ENCODE data around the gene ARMC2.
"Not testable (repeated sequence)": the region's sequence is repeated elsewhere in the genome, so short reads cannot be mapped to it uniquely, and the experiment has no call there.

ARMC2 gene

DNA sequence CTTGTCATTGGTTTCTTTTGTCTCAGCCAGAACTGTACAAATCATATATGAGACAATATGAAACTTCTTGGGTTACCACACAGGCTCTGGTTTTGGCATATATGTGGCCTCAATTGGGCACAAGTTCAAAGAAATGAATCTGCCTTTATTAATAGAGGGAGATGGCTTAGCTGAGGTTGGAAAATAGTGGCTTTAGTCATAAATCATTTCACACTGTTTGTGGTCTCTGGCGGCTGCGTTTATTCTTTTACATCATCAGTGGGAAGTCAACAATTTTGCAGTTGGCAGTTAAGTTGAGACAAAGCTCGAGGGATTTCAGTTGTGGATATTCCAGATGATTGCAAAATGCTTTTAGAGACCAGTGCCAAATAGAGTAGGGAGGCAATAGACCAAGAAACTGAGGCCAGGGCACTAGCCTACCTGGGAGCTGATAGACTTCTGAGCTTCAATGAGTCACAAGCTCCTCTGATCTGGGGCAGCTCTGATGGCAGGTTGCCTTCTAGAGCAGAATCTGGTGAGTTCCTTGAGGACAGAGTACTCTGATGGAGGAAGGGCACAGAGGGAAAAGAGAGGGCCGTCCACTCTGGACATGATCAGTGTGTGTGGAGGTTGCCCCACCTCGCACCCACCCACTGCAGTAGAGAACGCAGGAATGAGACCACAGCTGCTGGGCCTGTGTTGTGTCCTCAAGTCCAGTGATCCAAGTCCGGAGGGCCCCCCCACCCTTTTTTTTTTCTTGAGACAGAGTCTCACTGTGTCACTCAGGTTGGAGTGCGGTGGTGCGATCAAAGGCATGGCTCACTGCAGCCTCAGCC, 73.5 kb downstream of the ARMC2 start:
- DNase-seq, result no peak

GRCh38 chr6:108922499-108922898, 74.3 kb downstream of the ARMC2 start:
- DNase-seq, result no peak

- DNase-seq, result no peak
Observed at GRCh38 chr6:108927927-108928326, 79.7 kb downstream of the ARMC2 start.

DNA sequence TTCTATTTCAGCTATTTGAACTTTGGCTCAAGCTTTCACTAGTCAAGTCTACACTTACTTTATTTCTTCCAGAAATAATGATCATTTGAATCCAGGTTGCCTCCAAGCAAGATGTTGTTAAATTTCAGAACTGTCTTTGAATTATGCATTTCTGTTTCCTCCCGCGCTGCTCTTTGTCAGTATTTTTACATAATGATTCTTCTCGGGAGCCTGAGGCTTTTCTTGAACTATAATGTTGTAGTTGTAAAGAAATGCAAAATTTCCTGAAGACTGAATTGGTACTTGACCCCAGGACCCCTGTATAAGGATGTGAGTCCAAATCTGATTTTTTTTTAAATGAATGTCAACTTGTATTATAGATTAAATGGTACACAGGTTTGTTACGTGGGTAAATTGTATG, 80.4 kb downstream of the ARMC2 start:
- no peak for DNase-seq

- DNase-seq, result not testable (repeated sequence)
Observed at GRCh38 chr6:108931090-108931489, 82.9 kb downstream of the ARMC2 start.

GRCh38 chr6:108937170-108937569, 88.9 kb downstream of the ARMC2 start:
- no peak for DNase-seq

DNA sequence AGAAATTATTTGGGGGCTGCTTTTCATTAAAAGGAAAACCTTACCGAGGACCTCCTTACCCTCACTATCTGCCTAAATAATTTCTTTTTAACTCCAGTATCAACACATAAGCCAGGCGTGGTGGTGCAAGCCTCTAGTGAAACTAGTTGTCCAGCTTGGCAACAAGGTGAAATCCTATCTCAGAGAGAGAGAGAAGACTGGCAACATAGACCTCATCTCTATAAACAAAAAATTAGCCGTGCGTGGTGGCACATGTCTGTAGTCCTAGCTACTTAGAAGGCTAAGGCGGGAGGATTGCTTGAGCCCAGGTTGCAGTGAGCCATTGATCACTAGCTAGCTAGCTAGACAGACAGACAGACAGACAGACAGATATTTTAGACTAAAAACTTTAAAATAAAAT, 92.5 kb downstream of the ARMC2 start:
- no peak for DNase-seq

DNA sequence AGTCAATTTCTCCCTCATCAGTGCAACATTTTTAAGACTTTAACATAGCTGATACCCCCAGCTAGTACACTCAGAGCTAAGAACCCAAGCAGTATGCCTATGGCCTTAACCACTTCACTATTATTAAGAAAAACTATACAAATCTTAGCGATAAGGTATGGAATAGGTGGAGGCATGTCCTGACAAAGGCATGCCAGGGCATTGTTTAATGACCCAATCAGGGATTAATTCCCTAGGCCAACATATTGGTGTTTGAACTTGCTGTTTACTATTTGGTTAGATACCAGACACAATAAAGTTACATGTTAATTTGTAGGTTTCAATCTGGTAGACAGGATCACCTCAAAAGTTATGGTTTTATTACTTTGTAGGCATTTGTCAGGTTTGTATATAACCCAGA, 93.1 kb downstream of the ARMC2 start:
- DNase-seq, result no peak

GRCh38 chr6:108941859-108942258, 93.6 kb downstream of the ARMC2 start:
- DNase-seq, result no peak

DNA sequence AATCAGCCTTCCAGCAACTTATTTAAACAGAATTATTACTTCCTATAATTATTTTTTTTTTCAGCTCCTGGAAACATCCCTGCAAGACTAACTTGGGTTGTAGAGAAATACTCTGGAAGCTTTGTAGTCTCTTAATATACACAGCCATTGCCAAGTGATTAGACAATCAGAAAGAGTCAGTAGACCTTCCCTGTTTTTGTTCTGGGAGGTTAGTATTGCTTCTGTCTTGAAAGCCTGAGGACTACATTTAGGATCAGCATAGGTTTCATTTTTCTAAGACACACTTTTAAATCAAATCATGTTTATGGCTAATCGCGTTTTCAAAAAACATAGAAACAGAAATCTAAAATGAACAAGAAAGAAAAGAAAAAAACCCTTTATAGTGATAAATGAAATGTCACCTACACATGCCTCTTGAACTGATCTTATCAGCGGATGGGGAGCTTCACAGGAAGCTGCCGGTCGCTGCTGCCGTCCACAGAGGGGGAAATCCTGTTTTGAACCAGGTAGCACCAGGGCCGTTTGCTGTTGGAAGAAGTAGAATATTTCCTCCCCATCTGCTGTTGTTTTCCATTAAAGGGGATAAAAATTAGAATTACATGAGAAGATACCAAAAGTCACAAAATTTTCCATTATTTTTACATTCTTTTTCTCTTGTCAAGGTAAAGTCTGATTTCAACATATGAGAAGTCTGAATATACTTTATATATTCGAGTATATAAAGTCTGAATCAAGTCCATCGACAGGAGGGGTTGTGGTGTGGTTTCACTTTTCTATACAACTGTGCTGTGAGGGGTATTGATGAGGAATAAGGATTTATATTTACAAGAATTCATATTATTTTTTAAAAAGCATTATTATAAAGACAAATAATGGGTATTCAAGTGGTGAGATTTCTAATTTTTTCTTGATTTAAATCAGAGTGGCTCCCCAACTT, 94.6 kb downstream of the ARMC2 start:
- peak; percentile 44 for DNase-seq

DNA sequence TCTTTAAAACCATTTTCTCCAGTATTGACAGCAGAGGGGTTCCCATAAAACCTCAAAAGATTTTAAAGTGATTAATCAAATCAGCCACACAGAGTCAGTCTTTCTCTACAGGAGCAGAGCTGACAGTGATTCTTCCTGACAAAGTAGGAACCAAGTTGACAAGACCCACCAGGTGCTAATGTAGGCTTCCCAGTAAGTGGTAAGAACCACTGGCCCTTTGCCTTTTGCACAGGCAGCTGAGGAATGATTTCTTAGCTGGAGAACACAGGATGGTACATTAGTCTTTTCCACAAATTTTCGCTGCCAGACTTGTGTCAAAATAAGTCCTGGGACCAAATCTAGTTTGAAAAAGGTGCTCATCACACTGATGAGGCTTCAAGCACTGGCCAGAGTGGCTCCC, 95.8 kb downstream of the ARMC2 start:
- DNase-seq, result no peak

- peak; percentile 53 for DNase-seq
Observed at GRCh38 chr6:108944707-108945680, 96.8 kb downstream of the ARMC2 start.

DNA sequence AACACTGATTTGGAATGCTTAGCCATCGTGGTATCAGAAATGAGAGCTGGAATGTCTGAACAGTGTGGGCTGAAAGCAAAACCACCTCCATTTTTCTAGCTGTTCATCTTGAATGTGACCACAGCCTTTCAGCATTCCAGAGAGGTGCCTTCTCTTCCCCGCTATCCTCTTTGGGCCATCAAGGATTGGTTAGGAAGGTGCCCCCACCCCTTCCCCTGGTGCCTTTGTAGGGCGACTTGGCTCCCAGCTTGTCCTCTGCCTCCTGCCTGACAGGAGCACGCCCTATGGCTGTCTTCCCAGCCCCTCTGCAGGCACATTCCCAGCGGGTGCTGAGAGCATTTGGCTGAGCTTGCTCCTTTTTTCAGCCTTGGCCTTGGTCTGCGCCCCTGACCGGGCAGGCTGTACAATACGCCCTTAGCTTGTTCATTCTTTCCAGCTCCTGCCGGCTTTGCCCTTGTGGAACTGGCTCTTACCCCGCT, 97.5 kb downstream of the ARMC2 start:
- DNase-seq, result peak; percentile 65

DNA sequence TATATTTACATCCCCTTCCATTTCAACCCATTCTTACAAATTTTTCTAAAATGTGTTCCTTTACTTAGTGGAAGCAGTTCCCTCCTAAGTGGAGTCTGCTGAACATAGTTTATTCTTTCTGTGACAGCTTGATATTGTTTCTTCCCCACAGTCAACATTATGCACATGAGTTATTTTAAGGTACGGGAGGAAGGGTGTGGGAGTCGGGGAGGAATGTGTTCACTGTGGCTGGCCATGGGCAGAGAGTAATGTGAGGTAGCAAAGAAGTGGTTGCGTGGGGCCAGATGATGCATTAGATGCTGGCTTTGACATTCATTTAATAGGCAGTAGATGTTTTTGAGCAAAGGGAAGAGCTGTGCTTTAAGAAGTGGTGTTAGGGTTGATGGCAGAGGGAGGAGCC, 98.5 kb downstream of the ARMC2 start:
- DNase-seq, result no peak

- DNase-seq, result peak; percentile 67
Observed at GRCh38 chr6:108947114-108947854, 99.1 kb downstream of the ARMC2 start.

DNA sequence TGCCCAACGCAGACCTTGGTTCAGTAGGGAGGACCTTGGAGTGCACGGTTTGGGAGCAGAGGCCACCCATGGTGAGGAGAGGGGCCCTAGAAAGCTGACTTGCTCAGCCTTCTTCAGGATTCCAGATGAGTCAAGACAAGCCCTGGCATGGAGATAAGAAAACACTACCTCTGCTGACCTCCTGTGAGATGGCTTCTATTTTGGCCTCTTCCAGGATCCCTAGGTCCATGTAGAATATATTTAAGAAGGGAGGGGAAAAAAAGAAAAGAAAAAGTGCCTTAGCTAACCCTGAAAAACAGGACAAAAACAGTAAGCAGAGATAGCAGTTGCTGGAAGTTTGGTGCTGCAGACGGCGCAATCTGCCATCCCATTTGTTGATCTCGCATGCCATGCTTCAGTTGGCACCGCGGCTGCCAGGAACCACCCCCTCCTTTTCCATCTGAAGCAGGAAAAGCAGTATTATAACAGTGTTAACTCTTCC, 100.0 kb downstream of the ARMC2 start:
- peak; percentile 43 for DNase-seq

DNA sequence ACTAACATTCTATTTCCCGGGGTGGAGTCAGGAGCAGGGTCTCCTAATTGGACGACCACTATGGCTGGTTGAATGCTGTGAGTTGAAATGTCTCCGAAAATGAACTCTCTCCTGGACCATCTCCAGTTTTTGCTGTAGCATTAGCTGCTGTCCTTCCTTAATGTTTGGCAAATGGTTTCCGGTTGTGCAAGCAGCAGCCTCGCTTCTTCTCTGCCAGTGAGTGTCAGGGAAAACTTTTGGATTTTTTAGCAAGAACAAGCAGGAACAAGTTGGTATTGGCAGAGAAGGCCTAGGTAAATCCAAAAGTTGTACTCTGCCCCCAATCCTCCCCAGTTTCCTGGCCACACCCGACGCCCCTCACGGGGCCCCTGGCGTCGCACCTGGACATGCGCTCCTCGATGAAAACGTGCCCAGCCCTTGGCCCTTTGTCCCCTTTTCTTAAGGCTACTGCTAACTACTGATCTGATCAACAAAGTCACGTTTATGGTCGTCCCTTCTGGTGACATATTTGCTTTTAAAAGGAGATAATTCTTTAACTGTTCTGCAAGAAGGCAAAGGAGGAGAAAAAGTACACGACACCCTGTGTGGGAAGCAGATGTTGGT, 103.2 kb downstream of the ARMC2 start:
- DNase-seq, result no peak

DNA sequence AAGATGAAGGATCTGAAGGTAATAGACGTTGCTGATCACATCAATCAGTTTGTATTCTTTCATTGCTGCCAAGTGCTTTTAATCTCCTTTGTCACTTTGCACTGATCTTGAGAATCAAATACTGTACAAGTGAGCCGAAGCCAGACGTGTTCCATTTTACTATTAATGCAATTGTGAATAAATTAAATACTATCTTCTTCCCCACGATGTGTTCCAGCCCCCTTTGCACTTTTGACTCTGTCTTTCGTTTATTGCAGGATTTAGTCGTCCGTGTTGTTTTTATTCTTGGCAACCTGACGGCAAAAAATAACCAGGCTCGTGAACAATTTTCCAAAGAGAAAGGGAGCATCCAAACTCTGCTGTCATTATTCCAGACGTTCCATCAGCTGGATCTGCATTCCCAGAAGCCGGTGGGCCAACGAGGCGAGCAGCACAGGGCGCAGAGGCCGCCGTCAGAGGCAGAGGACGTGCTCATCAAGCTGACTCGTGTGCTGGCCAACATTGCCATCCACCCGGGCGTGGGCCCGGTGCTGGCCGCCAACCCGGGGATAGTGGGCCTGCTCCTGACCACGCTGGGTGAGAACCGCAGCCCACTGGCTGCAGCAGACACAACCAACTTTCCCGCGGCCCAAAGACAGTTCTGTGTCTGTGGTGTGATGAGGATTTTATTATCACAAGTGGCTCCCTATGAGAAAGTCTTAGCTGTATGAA, 104.7 kb downstream of the ARMC2 start:
- no peak for DNase-seq

DNA sequence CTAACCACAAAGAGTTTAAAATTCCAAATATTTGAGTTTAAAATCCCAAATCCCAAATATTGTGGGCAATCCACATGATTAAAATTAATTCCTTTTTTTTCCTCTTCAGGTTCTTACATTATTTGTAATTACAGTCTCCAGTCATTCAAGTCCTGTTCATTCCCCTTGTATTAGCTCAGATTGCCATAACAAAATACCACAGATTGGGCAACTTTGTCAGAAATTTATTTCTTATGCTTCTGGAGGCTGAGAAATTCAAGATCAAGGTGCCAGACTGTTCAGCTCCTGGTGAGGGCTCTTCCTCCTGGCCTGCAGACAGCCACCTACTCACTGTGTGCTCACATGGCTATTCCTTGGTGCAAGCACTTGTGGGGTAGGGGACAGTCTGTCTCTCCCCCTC, 105.5 kb downstream of the ARMC2 start:
- no peak for DNase-seq

GRCh38 chr6:108955329-108955949, 107.2 kb downstream of the ARMC2 start:
- no peak for DNase-seq

All from SHP77 treated with DMSO at 0.1 percent for 48 hours (cell line).